NCI-H82 treated with DMSO at 0.1 percent for 48 hours (cell line): ENCODE data around the gene RNU2-63P.
A peak's percentile ranks its signal among the peaks of the same experiment; 100 is the strongest.
"Not testable (repeated sequence)": the region's sequence is repeated elsewhere in the genome, so short reads cannot be mapped to it uniquely, and the experiment has no call there.

ENCODE experiments used
- DNase-seq: peaks from one replicate; lab custom pipeline; 2025; ENCODE audit not compliant: unreplicated experiment; lab: John Stamatoyannopoulos, UW

The RNU2-63P gene

GRCh38 chr2:88016086-88016959 lies at the start of gene RNU2-63P:
TSS of gene RNU2-63P (minus strand) at chr2:88016547.
- DNase-seq = peak; percentile 94

GRCh38 chr2:88061295-88061694 lies 44.9 kb upstream of the RNU2-63P start:
- DNase-seq = no peak

GRCh38 chr2:88060907-88061275 lies 44.5 kb upstream of the RNU2-63P start:
- DNase-seq = no peak

- DNase-seq = peak; percentile 74
Observed at GRCh38 chr2:88059979-88060906, 43.9 kb upstream of the RNU2-63P start.

GRCh38 chr2:88058191-88058590 lies 41.8 kb upstream of the RNU2-63P start:
- DNase-seq = no peak

- DNase-seq = peak; percentile 26
Observed at GRCh38 chr2:88057437-88057844, 41.1 kb upstream of the RNU2-63P start.

- DNase-seq = peak; percentile 87
Observed at GRCh38 chr2:88055371-88056128, 39.2 kb upstream of the RNU2-63P start, which contains the start of gene KRCC1. TSS of gene KRCC1 (minus strand) at chr2:88055783. CDS start at chr2:88028563, 27,220 bp downstream.

GRCh38 chr2:88054782-88055370 lies 38.5 kb upstream of the RNU2-63P start:
- DNase-seq = peak; percentile 26

GRCh38 chr2:88053934-88054781 lies 37.8 kb upstream of the RNU2-63P start:
- DNase-seq = no peak

GRCh38 chr2:88053296-88053695 lies 36.9 kb upstream of the RNU2-63P start:
- DNase-seq = no peak

GRCh38 chr2:88051792-88052191 lies 35.4 kb upstream of the RNU2-63P start:
- no peak for DNase-seq

GRCh38 chr2:88049622-88050021 lies 33.3 kb upstream of the RNU2-63P start:
- no peak for DNase-seq

GRCh38 chr2:88048541-88048940 lies 32.2 kb upstream of the RNU2-63P start:
- DNase-seq = peak; percentile 45

- DNase-seq = not testable (repeated sequence)
Observed at GRCh38 chr2:88045561-88045960, 29.2 kb upstream of the RNU2-63P start.

- DNase-seq = no peak
Observed at GRCh38 chr2:88042476-88042875, 26.1 kb upstream of the RNU2-63P start.

GRCh38 chr2:88038263-88039105 lies 22.1 kb upstream of the RNU2-63P start:
- peak; percentile 97 for DNase-seq

- no peak for DNase-seq
Observed at GRCh38 chr2:88036606-88037005, 20.3 kb upstream of the RNU2-63P start.

GRCh38 chr2:88036182-88036581 lies 19.8 kb upstream of the RNU2-63P start:
- no peak for DNase-seq
